Effector CD8-positive, alpha-beta T cell (primary cell): ENCODE results near the gene GNAO1.
"Not testable (repeated sequence)": the region's sequence is repeated elsewhere in the genome, so short reads cannot be mapped to it uniquely, and the experiment has no call there.

Experiments
- DNase-seq: peaks from one replicate; lab custom pipeline; 2025; lab: John Stamatoyannopoulos, UW

The GNAO1 gene

GRCh38 chr16:56364865-56365264 is 173.6 kb downstream of the GNAO1 start:
- DNase-seq: no peak

- DNase-seq: no peak
These were observed 174.3 kb downstream of the GNAO1 start for GRCh38 chr16:56365552-56365951.

GRCh38 chr16:56366945-56367344 is 175.7 kb downstream of the GNAO1 start:
- no peak for DNase-seq

GRCh38 chr16:56367764-56368163 is 176.5 kb downstream of the GNAO1 start:
- no peak for DNase-seq

- no peak for DNase-seq
These were observed 177.3 kb downstream of the GNAO1 start for GRCh38 chr16:56368545-56368944.

- no peak for DNase-seq
These were observed 177.9 kb downstream of the GNAO1 start for GRCh38 chr16:56369202-56369601.

GRCh38 chr16:56370185-56370874 is 179.0 kb downstream of the GNAO1 start:
- no peak for DNase-seq

- no peak for DNase-seq
These were observed 179.8 kb downstream of the GNAO1 start for GRCh38 chr16:56370875-56371659.

GRCh38 chr16:56371660-56371937 is 180.3 kb downstream of the GNAO1 start:
- DNase-seq: no peak

GRCh38 chr16:56372013-56372634 is 180.8 kb downstream of the GNAO1 start:
- DNase-seq: no peak

GRCh38 chr16:56373003-56373402 is 181.7 kb downstream of the GNAO1 start:
- DNase-seq: no peak

GRCh38 chr16:56375792-56376191 is 184.5 kb downstream of the GNAO1 start:
- DNase-seq: not testable (repeated sequence)

- DNase-seq: not testable (repeated sequence)
These were observed 187.8 kb downstream of the GNAO1 start for GRCh38 chr16:56379044-56379443.

GRCh38 chr16:56380778-56381485 is 189.6 kb downstream of the GNAO1 start:
- not testable (repeated sequence) for DNase-seq

GRCh38 chr16:56382459-56382858 is 191.2 kb downstream of the GNAO1 start:
- no peak for DNase-seq

GRCh38 chr16:56382901-56383355 is 191.6 kb downstream of the GNAO1 start:
- no peak for DNase-seq

GRCh38 chr16:56384074-56384721 is 192.9 kb downstream of the GNAO1 start:
- DNase-seq: no peak

- DNase-seq: no peak
These were observed 196.1 kb downstream of the GNAO1 start for GRCh38 chr16:56387396-56387795.

GRCh38 chr16:56388209-56388608 is 196.9 kb downstream of the GNAO1 start:
- no peak for DNase-seq

- DNase-seq: no peak
These were observed 198.3 kb downstream of the GNAO1 start for GRCh38 chr16:56389554-56389953.

GRCh38 chr16:56396724-56397123 is 205.4 kb downstream of the GNAO1 start:
- DNase-seq: not testable (repeated sequence)

- DNase-seq: no peak
These were observed 207.8 kb downstream of the GNAO1 start for GRCh38 chr16:56399047-56399446.
